Measurements from ENCODE around the gene EEF1AKMT4.

Gene EEF1AKMT4

GRCh38 chr3:184235381-184236032 lies 14.0 kb upstream of the EEF1AKMT4 start:
- DNase-seq (ENCODE audit: insufficient read length, low spot score) (no peak), FAIRE-seq (no peak)

GRCh38 chr3:184236033-184236410 lies 13.4 kb upstream of the EEF1AKMT4 start:
- FAIRE-seq (no peak), DNase-seq (ENCODE audit: insufficient read length, low spot score) (no peak)

- no peak for FAIRE-seq
Measured at GRCh38 chr3:184236636-184237035, 12.8 kb upstream of the EEF1AKMT4 start.

GRCh38 chr3:184237211-184237610 lies 12.3 kb upstream of the EEF1AKMT4 start:
- DNase-seq (ENCODE audit: insufficient read length, low spot score) (no peak), FAIRE-seq (no peak)

More at GRCh38 chr3:184236636-184237035, 12.8 kb upstream of the EEF1AKMT4 start:
- no peak for DNase-seq (ENCODE audit: insufficient read length, low spot score)

- DNase-seq (ENCODE audit: insufficient read length, low spot score): no peak
- FAIRE-seq: no peak
Measured at GRCh38 chr3:184237807-184238206, 11.7 kb upstream of the EEF1AKMT4 start.

- no peak for DNase-seq (ENCODE audit: insufficient read length, low spot score)
- FAIRE-seq: no peak
Measured at GRCh38 chr3:184238246-184238818, 11.1 kb upstream of the EEF1AKMT4 start.

- FAIRE-seq: no peak
- DNase-seq (ENCODE audit: insufficient read length, low spot score): no peak
Measured at GRCh38 chr3:184239221-184239620, 10.3 kb upstream of the EEF1AKMT4 start.

GRCh38 chr3:184239708-184240107 lies 9.8 kb upstream of the EEF1AKMT4 start:
- DNase-seq (ENCODE audit: insufficient read length, low spot score): no peak
- FAIRE-seq: no peak

- no peak for DNase-seq (ENCODE audit: insufficient read length, low spot score)
- no peak for FAIRE-seq
Measured at GRCh38 chr3:184240384-184241140, 8.9 kb upstream of the EEF1AKMT4 start.

GRCh38 chr3:184241141-184241446 lies 8.4 kb upstream of the EEF1AKMT4 start:
- no peak for DNase-seq (ENCODE audit: insufficient read length, low spot score)
- no peak for FAIRE-seq

GRCh38 chr3:184241447-184242296 lies 7.8 kb upstream of the EEF1AKMT4 start:
- FAIRE-seq: no peak

GRCh38 chr3:184242297-184242685 lies 7.2 kb upstream of the EEF1AKMT4 start:
- DNase-seq (ENCODE audit: insufficient read length, low spot score) (no peak), FAIRE-seq (no peak)

More at GRCh38 chr3:184241447-184242296, 7.8 kb upstream of the EEF1AKMT4 start:
- no peak for DNase-seq (ENCODE audit: insufficient read length, low spot score)

- FAIRE-seq: peak; percentile 76
- DNase-seq (ENCODE audit: insufficient read length, low spot score): peak; percentile 79
Measured at GRCh38 chr3:184248454-184249411, 739 bp upstream of the EEF1AKMT4 start, which contains the start of gene ALG3. Gene ALG3 (minus strand): TSS chr3:184248962. CDS start chr3:184248940, 22 bp downstream.

GRCh38 chr3:184250167-184250828 lies 826 bp downstream of the EEF1AKMT4 start:
- FAIRE-seq: no peak
- peak; percentile 90 for DNase-seq (ENCODE audit: insufficient read length, low spot score)

- DNase-seq (ENCODE audit: insufficient read length, low spot score): no peak
- FAIRE-seq: no peak
Measured at GRCh38 chr3:184255291-184256039, 6.0 kb downstream of the EEF1AKMT4 start.

GRCh38 chr3:184257083-184257915 lies 7.8 kb downstream of the EEF1AKMT4 start:
- DNase-seq (ENCODE audit: insufficient read length, low spot score) (no peak), FAIRE-seq (no peak)

GRCh38 chr3:184258926-184259325 lies 9.5 kb downstream of the EEF1AKMT4 start:
- no peak for FAIRE-seq
- DNase-seq (ENCODE audit: insufficient read length, low spot score): no peak

GRCh38 chr3:184259396-184259877 lies 10.0 kb downstream of the EEF1AKMT4 start:
- DNase-seq (ENCODE audit: insufficient read length, low spot score) (no peak), FAIRE-seq (no peak)
